Spleen (tissue), 11 donors: ENCODE data around the gene ATP6V1C2. TPM values are rescaled to one million over a fixed set of nuclear protein-coding genes. Genes with fewer than 3 reads are reported as not detected.

ENCODE experiments used
- DNase-seq: peaks from one replicate; pipeline ENCODE4 v3.0.0-alpha.2; 2020
- H3K27ac ChIP-seq, 8 donors: fragments of 200-600 bp; sonication (generic) in 7 of 8; 1 replicate in 4 of 8; 2 replicates in 4 of 8; pipeline versions ENCODE4 v1.5.0 to v1.8.0; 2016 to 2021; ENCODE audit warnings: inconsistent platforms in 4 of 8, mild to moderate bottlenecking in 4 of 8, moderate library complexity in 1 of 8
- H3K27me3 ChIP-seq, 7 donors: fragments of 200-600 bp; sonication (generic) in 6 of 7; replicated peaks in 1 of 7; 1 replicate in 4 of 7; 2 replicates in 3 of 7; pipeline versions ENCODE4 v1.5.0 to v1.8.0; 2016 to 2021; ENCODE audit warnings: inconsistent platforms in 3 of 7, mild to moderate bottlenecking in 1 of 7
- H3K36me3 ChIP-seq, 6 donors: fragments of 200-600 bp; sonication (generic) in 5 of 6; 1 replicate in 4 of 6; 2 replicates in 2 of 6; pipeline versions ENCODE4 v1.5.0 to v1.8.0; 2016 to 2021; ENCODE audit warnings: inconsistent platforms in 2 of 6
- H3K4me1 ChIP-seq, 6 donors: fragments of 200-600 bp; sonication (generic) in 5 of 6; 1 replicate in 3 of 6; 2 replicates in 3 of 6; pipeline versions ENCODE4 v1.5.0 to v1.8.0; 2016 to 2021; ENCODE audit warnings: inconsistent platforms in 3 of 6
- H3K4me3 ChIP-seq, 8 donors: fragments of 200-600 bp; sonication (generic) in 7 of 8; 1 replicate in 4 of 8; 2 replicates in 4 of 8; pipeline versions ENCODE4 v1.5.0 to v1.8.0; 2016 to 2021; ENCODE audit warnings: inconsistent platforms in 4 of 8, mild to moderate bottlenecking in 4 of 8, moderate library complexity in 2 of 8
- H3K9me3 ChIP-seq, 8 donors: fragments of 200-600 bp; sonication (generic) in 7 of 8; 1 replicate in 4 of 8; 2 replicates in 4 of 8; pipeline versions ENCODE4 v1.5.0 to v1.8.0; 2016 to 2021; ENCODE audit warnings: inconsistent platforms in 4 of 8
- CTCF ChIP-seq, 11 experiments: fragments of 200-600 bp in 7 of 11; fragments of 450-650 bp in 4 of 11; sonication (generic) in 4 of 11; IDR thresholded peaks in 8 of 11; conservative IDR thresholded peaks in 3 of 11; 1 replicate in 7 of 11; 2 replicates in 4 of 11; pipeline versions ENCODE4 v1.4.0 to v1.8.0; 2016 to 2021; ENCODE audit warnings: antibody characterized with exemption in 11 of 11, inconsistent platforms in 4 of 11, mild to moderate bottlenecking in 1 of 11
- POLR2A ChIP-seq, 3 donors: fragments of 450-650 bp; IDR thresholded peaks; one replicate each; pipeline ENCODE4 v1.5.1; 2017; ENCODE audit warnings: antibody characterized with exemption in 3 of 3, mild to moderate bottlenecking in 1 of 3
- POLR2AphosphoS5 ChIP-seq, 3 donors: sonication (generic); formaldehyde crosslinking; IDR thresholded peaks; one replicate each; pipeline ENCODE4 v1.5.1; 2017; ENCODE audit warnings: antibody characterized with exemption in 3 of 3
- WGBS, 5 donors: extraction: QIAGEN DNeasy Blood & Tissue Kit in 3 of 5; methylation state at CpG; one replicate each; pipeline versions ENCODE4 v1.1.5 to v1.1.7; 2013 to 2018; 5-methylcytosine and 5-hydroxymethylcytosine counted together
- intact Hi-C: fragments of 100-400 bp; cut with DNase I; formaldehyde crosslinking; loops from one replicate; pipeline ENCODE4 v1.15.0; 2023; ENCODE audit warnings: low total_unique reads
- polyA plus RNA-seq, 3 donors: library from polyadenylated mRNA; stranded (reverse); fragments of 200-250 nt; gene quantifications; one replicate each; pipeline ENCODE4 v1.2.1, GENCODE V29; 2013
- total RNA-seq, 7 donors: library from RNA; depleted of rRNA in 3 of 7; stranded (reverse); fragments of >200 nt in 3 of 7; fragmentation: NEBNext Ultra II Directional in 4 of 7; extraction: Animal tissue kit (Norgen Biotek cat#: 25700) in 4 of 7; gene quantifications; one replicate each; pipeline versions ENCODE4 v1.1.0 to v1.2.1, GENCODE V29; 2016 to 2021
- donor health status: healthy with polysubstance abuse.
- donor health status: DM: no; HTN: no; CAD: no; lungs with moderate emphysema.
- donor health status: DM: no; HTN: no; CAD: no.
- donor health status: Bipolar disorder and iron deficiency.
- donor health status: healthy.
- donor health status: DM: no; HTN: no; CAD: no.
- donor health status: DM: yes; HTN: yes; CAD: no.

ATP6V1C2 gene
- total and polyA plus RNA-seq, 10 donors = 0.23 to 9.2 (median 0.54) TPM; not detected in 3

GRCh38 chr2:10765914-10766313, 44.5 kb downstream of the ATP6V1C2 start:
- WGBS, 5 donors = 88 to 91% (median 89%) methylated on average over 10 to 12 of the region's 12 CpGs
- Histone ChIP-seq H3K27me3 (peaks cover 0 to 6% (median 0%) of the 10 kb centered on the region in 7 donors), H3K9me3 (no peaks in the 10 kb centered on the region), H3K4me3 (no peak overlapping the region), H3K4me1 (no peaks in the 10 kb centered on the region), H3K27ac (no peak overlapping the region), H3K36me3 (no peaks in the 10 kb centered on the region)
- TF ChIP-seq CTCF (IDR thresholded peaks at IDR 0.05 in 8 of 11, conservative IDR thresholded peaks at IDR 0.05 in 3 of 11) (no peak), POLR2A (IDR thresholded peaks at IDR 0.05) (no peak), POLR2AphosphoS5 (IDR thresholded peaks at IDR 0.05) (no peak)
- peak; percentile 58 for DNase-seq
- intact Hi-C loops = no loop called here

GRCh38 chr2:10768063-10768507, 46.7 kb downstream of the ATP6V1C2 start:
- intact Hi-C loops = no loop called here
- peak; percentile 58 for DNase-seq
- Histone ChIP-seq H3K36me3 (no peaks in the 10 kb centered on the region), H3K4me3 (no peak overlapping the region), H3K27me3 (peaks cover 0 to 6% (median 0%) of the 10 kb centered on the region in 7 donors), H3K4me1 (no peaks in the 10 kb centered on the region), H3K9me3 (no peaks in the 10 kb centered on the region), H3K27ac (no peak overlapping the region)
- no peak for TF ChIP-seq POLR2AphosphoS5 (IDR thresholded peaks at IDR 0.05)
- TF ChIP-seq CTCF (IDR thresholded peaks at IDR 0.05 in 8 of 11, conservative IDR thresholded peaks at IDR 0.05 in 3 of 11) = no peak
- no peak for TF ChIP-seq POLR2A (IDR thresholded peaks at IDR 0.05)
- WGBS, 5 donors = 64 to 79% (median 78%) methylated on average over 12 to 16 of the region's 16 CpGs

- 82 to 89% (median 87%) methylated on average over 11 to 22 of the region's 22 CpGs for WGBS, 5 donors
- peak; percentile 70 for DNase-seq
- intact Hi-C loops = no loop called here
Measured at GRCh38 chr2:10770956-10771750, 49.7 kb downstream of the ATP6V1C2 start.

More at GRCh38 chr2:10770956-10771750, 49.7 kb downstream of the ATP6V1C2 start:
- TF ChIP-seq POLR2AphosphoS5 (IDR thresholded peaks at IDR 0.05) = no peak
- no peak for TF ChIP-seq CTCF (IDR thresholded peaks at IDR 0.05 in 8 of 11, conservative IDR thresholded peaks at IDR 0.05 in 3 of 11)
- no peak for TF ChIP-seq POLR2A (IDR thresholded peaks at IDR 0.05)
- Histone ChIP-seq H3K27me3 (no peaks in the 10 kb centered on the region), H3K27ac (no peak overlapping the region), H3K9me3 (no peaks in the 10 kb centered on the region), H3K36me3 (peaks cover 0 to under 1% (median 0%) of the 10 kb centered on the region in 6 donors), H3K4me3 (no peak overlapping the region), H3K4me1 (peaks cover 0 to 5% (median 0%) of the 10 kb centered on the region in 6 donors)
